PC-9 (cell line): ENCODE measurements around the gene ADAMTSL3. TPM values are rescaled to one million over a fixed set of nuclear protein-coding genes. Genes with fewer than 3 reads are reported as not detected.

Source experiments
- BruUV-seq: library from RNA; stranded (reverse); fragments of 400-500 nt; replicated peaks from 2 replicates; lab custom pipeline; 2021; lab: Mats Ljungman, UMichigan
- CTCF ChIA-PET: fragments of 300-600 bp; sonication (Branson Sonifier 250); formaldehyde crosslinking; loops from one replicate; lab custom pipeline; 2022; ENCODE audit warnings: antibody characterized with exemption; lab: Charles Lee
- POLR2A ChIA-PET: fragments of 300-600 bp; sonication (Branson Sonifier 250); formaldehyde crosslinking; loops from one replicate; lab custom pipeline; 2022; ENCODE audit warnings: antibody characterized with exemption; ENCODE audit not compliant: unreplicated experiment; lab: Charles Lee
- DNase-seq, 2 experiments: peaks; one replicate each; pipeline versions ENCODE4 v3.0.0 to v3.0.0-alpha.2; 2015 to 2022; ENCODE audit warnings: mixed read lengths in 1 of 2
- H2AFZ ChIP-seq: fragments of 200-600 bp; sonication (generic); 2 replicates; pipeline ENCODE4 v1.8.1; 2017; ENCODE audit warnings: antibody characterized with exemption
- H3F3A ChIP-seq: fragments of 200-600 bp; sonication (generic); 2 replicates; pipeline ENCODE4 v1.8.1; 2017; ENCODE audit warnings: antibody characterized with exemption, mild to moderate bottlenecking, low read depth; ENCODE audit not compliant: insufficient read depth
- H3K27ac ChIP-seq: fragments of 200-600 bp; sonication (generic); 2 replicates; pipeline ENCODE4 v1.6.1; 2016; ENCODE audit warnings: mixed run types
- H3K27me3 ChIP-seq: fragments of 200-600 bp; sonication (generic); 2 replicates; pipeline ENCODE4 v1.6.1; 2016; ENCODE audit warnings: low read depth, mixed run types; ENCODE audit not compliant: insufficient read depth
- H3K36me3 ChIP-seq: fragments of 200-600 bp; sonication (generic); 2 replicates; pipeline ENCODE4 v1.6.1; 2016; ENCODE audit warnings: low read depth, mixed run types
- H3K4me1 ChIP-seq: fragments of 200-600 bp; sonication (generic); replicated peaks from 2 replicates; pipeline ENCODE4 v1.6.1; 2016; ENCODE audit warnings: mixed run types; ENCODE audit not compliant: insufficient read depth
- H3K4me2 ChIP-seq: fragments of 200-600 bp; sonication (generic); 2 replicates; pipeline ENCODE4 v1.6.1; 2017; ENCODE audit warnings: mixed run types
- H3K4me3 ChIP-seq: fragments of 200-600 bp; sonication (generic); 2 replicates; pipeline ENCODE4 v1.6.1; 2016; ENCODE audit warnings: mixed run types
- H3K79me2 ChIP-seq: fragments of 200-600 bp; sonication (generic); 2 replicates; pipeline ENCODE4 v1.6.1; 2017; ENCODE audit warnings: low read depth, mixed run types
- H3K9me2 ChIP-seq: fragments of 200-600 bp; sonication (generic); 2 replicates; pipeline ENCODE4 v1.8.1; 2017; ENCODE audit warnings: mild to moderate bottlenecking; ENCODE audit not compliant: insufficient read depth
- H3K9me3 ChIP-seq: fragments of 200-600 bp; sonication (generic); 2 replicates; pipeline ENCODE4 v1.8.1; 2016; ENCODE audit warnings: low read depth; ENCODE audit not compliant: insufficient read depth
- H4K20me1 ChIP-seq: fragments of 200-600 bp; sonication (generic); 2 replicates; pipeline ENCODE4 v1.8.1; 2017; ENCODE audit not compliant: insufficient read depth
- CTCF ChIP-seq: fragments of 200-600 bp; sonication (generic); conservative IDR thresholded peaks from 2 replicates; pipeline ENCODE4 v1.6.1; 2017; ENCODE audit warnings: mixed run types, antibody characterized with exemption, mild to moderate bottlenecking, moderate library complexity
- EZH2 ChIP-seq: fragments of 200-600 bp; sonication (generic); IDR thresholded peaks from 2 replicates; pipeline ENCODE4 v1.8.0; 2017; ENCODE audit warnings: antibody characterized with exemption, low read depth
- intact Hi-C: fragments of 100-400 bp; cut with micrococcal nuclease; formaldehyde crosslinking; loops from one replicate; pipeline ENCODE4 v1.10.0; 2022; ENCODE audit not compliant: unreplicated experiment
- total RNA-seq: library from RNA; stranded (reverse); gene quantifications from 2 replicates; pipeline ENCODE4 v1.2.3, GENCODE V29; 2021

The ADAMTSL3 gene
- total RNA-seq, 1 experiment from 2014 or later = 5.0 TPM

DNA sequence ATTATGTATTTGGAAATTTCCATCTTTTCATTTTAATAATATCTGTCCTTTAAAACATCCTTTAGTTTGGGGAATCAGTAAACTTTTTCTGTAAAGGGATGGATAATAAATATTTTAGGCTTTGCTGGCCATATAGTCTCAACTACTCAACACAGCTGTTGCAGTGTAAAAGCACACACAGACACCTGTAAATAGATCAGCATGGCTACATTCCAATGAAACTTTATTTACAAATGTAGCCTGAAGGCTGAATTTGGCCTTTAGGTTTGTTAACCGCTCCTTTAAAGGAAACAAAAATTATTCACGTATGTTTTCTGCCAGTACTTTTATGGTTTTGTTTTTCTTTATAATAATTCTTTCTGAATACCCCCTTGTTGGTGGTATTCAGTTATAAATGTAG, 184.8 kb downstream of the ADAMTSL3 start:
- H3K4me2 ChIP-seq = no peak overlapping the region
- TF ChIP-seq CTCF = no peak
- TF ChIP-seq EZH2 = no peak
- no peaks in the 10 kb centered on the region for H4K20me1 ChIP-seq
- H3K27me3 ChIP-seq = no peaks in the 10 kb centered on the region
- no peak for DNase-seq
- no peaks in the 10 kb centered on the region for H3F3A ChIP-seq
- no peaks in the 10 kb centered on the region for H3K9me3 ChIP-seq
- CTCF ChIA-PET = no interaction called here
- H3K36me3 ChIP-seq = no peaks in the 10 kb centered on the region
- no peak overlapping the region for H2AFZ ChIP-seq
- no peaks in the 10 kb centered on the region for H3K79me2 ChIP-seq
- BruUV-seq = no TSS peak
- no peak overlapping the region for H3K27ac ChIP-seq
- no peaks in the 10 kb centered on the region for H3K9me2 ChIP-seq
- POLR2A ChIA-PET = no interaction called here
- intact Hi-C loops = loop anchor here (5.0 kb wide), 1 partner anchor 266 kb away; no protein-coding TSS in a partner anchor
- no peaks in the 10 kb centered on the region for H3K4me1 ChIP-seq
- no peak overlapping the region for H3K4me3 ChIP-seq

GRCh38 chr15:83842281-83842680, 188.4 kb downstream of the ADAMTSL3 start:
- POLR2A ChIA-PET = no interaction called here
- Histone ChIP-seq H3K27me3 (no peaks in the 10 kb centered on the region), H3K79me2 (no peaks in the 10 kb centered on the region), H3K4me3 (no peak overlapping the region), H4K20me1 (no peaks in the 10 kb centered on the region), H3K36me3 (no peaks in the 10 kb centered on the region), H2AFZ (no peak overlapping the region), H3F3A (no peaks in the 10 kb centered on the region), H3K27ac (no peak overlapping the region), H3K4me2 (no peak overlapping the region), H3K4me1 (no peaks in the 10 kb centered on the region), H3K9me2 (no peaks in the 10 kb centered on the region), H3K9me3 (no peaks in the 10 kb centered on the region)
- no peak for DNase-seq
- intact Hi-C loops = no loop called here
- TF ChIP-seq EZH2 = no peak
- no peak for TF ChIP-seq CTCF
- BruUV-seq = no TSS peak
- CTCF ChIA-PET = no interaction called here

GRCh38 chr15:83843471-83843871, 189.5 kb downstream of the ADAMTSL3 start:
- DNase-seq = no peak
- no peak for TF ChIP-seq EZH2
- no peak for TF ChIP-seq CTCF
- no peak overlapping the region for H2AFZ ChIP-seq

More at GRCh38 chr15:83843471-83843871, 189.5 kb downstream of the ADAMTSL3 start:
- peaks cover 4% of the 10 kb centered on the region; the same call in 1 of the 2 replicates for H3K4me1 ChIP-seq
- CTCF ChIA-PET = no interaction called here
- H3K27me3 ChIP-seq = no peaks in the 10 kb centered on the region
- H3K4me3 ChIP-seq = no peak overlapping the region
- no peak overlapping the region for H3K4me2 ChIP-seq
- H3K79me2 ChIP-seq = no peaks in the 10 kb centered on the region
- intact Hi-C loops = no loop called here
- no TSS peak for BruUV-seq
- no peaks in the 10 kb centered on the region for H3K9me2 ChIP-seq
- no peaks in the 10 kb centered on the region for H3K9me3 ChIP-seq
- H3K36me3 ChIP-seq = no peaks in the 10 kb centered on the region
- no peaks in the 10 kb centered on the region for H3F3A ChIP-seq
- H3K27ac ChIP-seq = no peak overlapping the region
- H4K20me1 ChIP-seq = no peaks in the 10 kb centered on the region
- POLR2A ChIA-PET = no interaction called here
